Endodermal cell (in vitro differentiated cells): ENCODE data around the gene LDLRAD4. TPM values are rescaled to one million over a fixed set of nuclear protein-coding genes. Genes with fewer than 3 reads are reported as not detected.

Source experiments
- DNase-seq: peaks from one replicate; pipeline ENCODE4 v3.0.0-alpha.2; 2017
- H3K27ac ChIP-seq: 2 replicates; pipeline ENCODE4 v1.5.1; 2013; ENCODE audit warnings: mild to moderate bottlenecking, low read depth, low read length, moderate library complexity
- H3K27me3 ChIP-seq: 2 replicates; pipeline ENCODE4 v1.6.1; 2013; ENCODE audit warnings: mild to moderate bottlenecking, low read length, moderate library complexity; ENCODE audit not compliant: insufficient read depth, control insufficient read depth, poor library complexity, severe bottlenecking
- H3K36me3 ChIP-seq: 2 replicates; pipeline ENCODE4 v1.7.0; 2013; ENCODE audit warnings: mild to moderate bottlenecking, low read length, moderate library complexity; ENCODE audit not compliant: control insufficient read depth, insufficient read depth
- H3K4me1 ChIP-seq: one replicate; pipeline ENCODE4 v1.7.0; 2013; ENCODE audit warnings: low read length; ENCODE audit not compliant: control insufficient read depth, insufficient read depth
- H3K4me3 ChIP-seq: 2 replicates; pipeline ENCODE4 v1.5.1; 2013; ENCODE audit warnings: mild to moderate bottlenecking, low read length, moderate library complexity
- H3K9ac ChIP-seq: 2 replicates; pipeline ENCODE4 v1.6.1; 2013; ENCODE audit warnings: mild to moderate bottlenecking, low read length, moderate library complexity; ENCODE audit not compliant: poor library complexity, severe bottlenecking; ENCODE audit errors: extremely low read depth
- H3K9me3 ChIP-seq: 2 replicates; pipeline ENCODE4 v1.6.1; 2013; ENCODE audit warnings: mild to moderate bottlenecking, low read length, moderate library complexity; ENCODE audit not compliant: control insufficient read depth
- H3K27ac Mint-ChIP-seq: 2 replicates; pipeline ENCODE4 v1.8.0; 2020; ENCODE audit warnings: mixed read lengths
- H3K27me3 Mint-ChIP-seq: 2 replicates; pipeline ENCODE4 v1.8.0; 2021; ENCODE audit warnings: mild to moderate bottlenecking, mixed read lengths; ENCODE audit not compliant: insufficient read depth
- H3K36me3 Mint-ChIP-seq: 2 replicates; pipeline ENCODE4 v1.8.0; 2020; ENCODE audit warnings: low read depth, mixed read lengths
- H3K4me1 Mint-ChIP-seq: 2 replicates; pipeline ENCODE4 v1.8.0; 2020; ENCODE audit warnings: mixed read lengths
- H3K4me3 Mint-ChIP-seq: 2 replicates; pipeline ENCODE4 v1.8.0; 2020; ENCODE audit warnings: mild to moderate bottlenecking, moderate library complexity, mixed read lengths
- H3K9me3 Mint-ChIP-seq: 2 replicates; pipeline ENCODE4 v1.8.0; 2020; ENCODE audit warnings: mild to moderate bottlenecking, mixed read lengths
- CTCF ChIP-seq: fragments of 200-600 bp; sonication (generic); conservative IDR thresholded peaks from 2 replicates; pipeline ENCODE4 v1.5.0; 2021; ENCODE audit warnings: antibody characterized with exemption, mild to moderate bottlenecking
- WGBS, 2 experiments: methylation state at CpG; one replicate each; pipeline versions ENCODE4 v1.1.5 to v1.1.7; 2013; ENCODE audit warnings: missing lambda C conversion rate in 2 of 2, mixed read lengths in 1 of 2; ENCODE audit not compliant: insufficient coverage in 1 of 2, insufficient read length in 1 of 2; 5-methylcytosine and 5-hydroxymethylcytosine counted together
- total RNA-seq, 2 donors: library from RNA; stranded (reverse); fragmentation: NEBNext Ultra II Directional in 1 of 2; extraction: Animal tissue kit (Norgen Biotek cat#: 25700) in 1 of 2; gene quantifications; 2 replicates in 1 of 2; 3 replicates in 1 of 2; pipeline ENCODE4 v1.2.1, GENCODE V29; 2021

Gene LDLRAD4
- total RNA-seq, 2 donors from 2014 or later: 14.9 to 15.1 TPM

GRCh38 chr18:13589316-13589715, 370.8 kb downstream of the LDLRAD4 start:
- H3K36me3 ChIP-seq: no peaks in the 10 kb centered on the region
- H3K27me3 ChIP-seq: no peaks in the 10 kb centered on the region
- Mint-ChIP-seq H3K27ac (no peak overlapping the region), H3K27me3 (no peaks in the 10 kb centered on the region), H3K9me3 (no peaks in the 10 kb centered on the region), H3K4me1 (no peaks in the 10 kb centered on the region), H3K36me3 (no peaks in the 10 kb centered on the region), H3K4me3 (no peak overlapping the region)
- no peak overlapping the region for H3K4me3 ChIP-seq
- no peak for DNase-seq
- H3K9me3 ChIP-seq: no peaks in the 10 kb centered on the region
- 89 to 92% methylated on average over 4 of the region's 4 CpGs for WGBS, 2 experiments
- TF ChIP-seq CTCF: no peak
- H3K4me1 ChIP-seq: no peaks in the 10 kb centered on the region
- no peak overlapping the region for H3K27ac ChIP-seq
- no peak overlapping the region for H3K9ac ChIP-seq

DNA sequence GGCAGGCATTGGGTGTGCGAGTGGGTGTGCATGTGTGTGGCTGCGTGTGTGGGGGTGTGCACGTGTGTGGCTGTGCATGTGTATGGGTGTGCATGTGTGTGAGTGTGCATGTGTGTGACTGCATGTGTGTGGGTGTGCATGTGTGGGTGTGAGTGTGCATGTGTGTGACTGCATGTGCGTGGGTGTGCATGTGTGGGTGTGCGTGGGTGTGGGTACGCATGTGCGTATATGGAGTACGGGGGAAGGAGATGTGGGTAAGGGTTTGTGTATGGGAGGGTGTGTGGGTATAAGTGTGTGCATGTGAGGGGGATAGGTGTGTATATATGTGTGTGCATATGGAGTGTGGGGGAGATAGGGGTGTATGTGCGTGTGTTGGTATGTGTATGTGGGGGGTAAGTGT, 371.4 kb downstream of the LDLRAD4 start:
- no peak for TF ChIP-seq CTCF

DNA sequence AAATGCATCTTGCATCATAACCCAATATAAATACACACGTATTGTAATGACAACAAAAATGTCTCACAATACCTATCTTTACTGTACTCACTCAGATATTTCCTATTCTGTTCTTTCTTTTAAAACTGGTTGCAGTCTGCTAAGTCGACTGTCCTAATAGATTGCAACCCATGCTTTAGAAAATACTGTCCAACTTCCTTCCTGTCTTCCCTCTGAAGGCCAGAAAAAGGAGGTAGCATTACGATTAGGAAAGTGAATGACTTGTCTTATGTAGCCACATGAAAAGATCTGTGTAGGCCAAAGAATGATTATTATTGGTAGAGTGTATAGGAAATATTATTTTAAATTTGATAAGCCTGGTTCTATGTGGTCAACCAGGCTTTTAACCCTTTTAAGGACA, 373.7 kb downstream of the LDLRAD4 start:
- TF ChIP-seq CTCF: no peak
- H3K27me3 ChIP-seq: no peaks in the 10 kb centered on the region
- no peak overlapping the region for H3K27ac ChIP-seq
- H3K36me3 ChIP-seq: no peaks in the 10 kb centered on the region
- H3K4me1 ChIP-seq: no peaks in the 10 kb centered on the region
- H3K9me3 ChIP-seq: peaks cover 21% of the 10 kb centered on the region
- H3K27me3 Mint-ChIP-seq: no peaks in the 10 kb centered on the region
- H3K9ac ChIP-seq: no peak overlapping the region
- no peaks in the 10 kb centered on the region for H3K4me1 Mint-ChIP-seq
- 85 to 97% methylated on average over 3 of the region's 3 CpGs for WGBS, 2 experiments
- no peak overlapping the region for H3K27ac Mint-ChIP-seq
- H3K9me3 Mint-ChIP-seq: peaks cover 22% of the 10 kb centered on the region
- no peak overlapping the region for H3K4me3 ChIP-seq
- DNase-seq: no peak
- H3K4me3 Mint-ChIP-seq: no peak overlapping the region
- no peaks in the 10 kb centered on the region for H3K36me3 Mint-ChIP-seq

More for the DNA sequence above, 371.4 kb downstream of the LDLRAD4 start:
- Histone ChIP-seq H3K4me3 (no peak overlapping the region), H3K9ac (no peak overlapping the region), H3K4me1 (no peaks in the 10 kb centered on the region), H3K9me3 (no peaks in the 10 kb centered on the region), H3K27ac (no peak overlapping the region), H3K27me3 (no peaks in the 10 kb centered on the region), H3K36me3 (no peaks in the 10 kb centered on the region)
- H3K9me3 Mint-ChIP-seq: no peaks in the 10 kb centered on the region
- H3K4me3 Mint-ChIP-seq: no peak overlapping the region
- H3K27me3 Mint-ChIP-seq: no peaks in the 10 kb centered on the region
- H3K4me1 Mint-ChIP-seq: no peaks in the 10 kb centered on the region
- 82 to 83% methylated on average over 6 to 9 of the region's 9 CpGs for WGBS, 2 experiments
- DNase-seq: no peak
- no peaks in the 10 kb centered on the region for H3K36me3 Mint-ChIP-seq
- H3K27ac Mint-ChIP-seq: no peak overlapping the region
